ES-I3 (cell line): ENCODE measurements around the gene SIRPB2.

Source experiments
- H3K36me3 ChIP-seq: 2 replicates; pipeline ENCODE4 v1.6.1; 2013; ENCODE audit warnings: mild to moderate bottlenecking, low read length, control low read depth, moderate library complexity; ENCODE audit not compliant: insufficient read depth
- H3K4me1 ChIP-seq: 2 replicates; pipeline ENCODE4 v1.6.1; 2013; ENCODE audit warnings: mild to moderate bottlenecking, control low read depth, low read length; ENCODE audit not compliant: insufficient read depth
- H3K9ac ChIP-seq: 2 replicates; pipeline ENCODE4 v1.6.1; 2013; ENCODE audit warnings: low read depth, mild to moderate bottlenecking, low read length, moderate library complexity
- H3K9me3 ChIP-seq: 2 replicates; pipeline ENCODE4 v1.6.1; 2013; ENCODE audit warnings: mild to moderate bottlenecking, low read length, moderate library complexity; ENCODE audit not compliant: control insufficient read depth, insufficient read depth

SIRPB2 gene

DNA sequence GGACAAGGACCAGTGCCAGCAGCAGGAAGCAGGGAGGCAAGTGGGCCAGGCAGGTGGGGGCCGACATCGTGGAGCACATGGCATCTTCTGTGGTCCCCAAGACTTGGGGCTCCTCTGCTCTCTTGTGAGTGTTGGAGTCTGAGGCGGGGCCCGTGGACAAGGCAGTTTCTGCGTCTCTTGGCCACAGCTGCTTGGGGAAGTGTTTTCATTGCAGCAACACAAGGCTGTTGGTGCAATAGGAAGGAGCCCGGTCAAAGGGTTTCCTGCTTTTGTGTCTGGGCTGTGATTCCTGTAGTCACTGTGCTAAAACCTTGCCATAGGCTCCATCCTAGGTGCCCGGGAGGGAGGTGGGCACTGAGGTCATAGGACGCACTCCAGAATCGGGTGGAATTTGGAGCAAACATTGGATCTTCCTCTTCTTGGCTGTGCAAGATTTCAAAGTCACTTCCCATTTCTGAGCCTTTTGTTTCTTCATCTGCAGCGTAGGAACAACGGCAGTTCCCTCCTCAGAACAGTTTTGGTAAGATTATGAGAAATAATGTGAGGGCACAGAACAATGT, at the start of gene SIRPB2:
Gene SIRPB2, minus strand, starts transcription at position 140 of the 560 bp plus-strand sequence. Its CDS starts 61 bp downstream, at position 79.
- H3K9ac ChIP-seq, result no peak within 1 kb of the TSS
- no peaks in the 10 kb centered on the region for H3K9me3 ChIP-seq
- no peaks in the 10 kb centered on the region for H3K4me1 ChIP-seq
- no peaks in the 10 kb centered on the region for H3K36me3 ChIP-seq

GRCh38 chr20:1539816-1540419, 48.7 kb upstream of the SIRPB2 start:
- H3K36me3 ChIP-seq, result no peaks in the 10 kb centered on the region
- no peaks in the 10 kb centered on the region for H3K4me1 ChIP-seq
- H3K9ac ChIP-seq, result no peak overlapping the region
- no peaks in the 10 kb centered on the region for H3K9me3 ChIP-seq

GRCh38 chr20:1538655-1539054, 47.4 kb upstream of the SIRPB2 start:
- H3K4me1 ChIP-seq, result no peaks in the 10 kb centered on the region
- no peaks in the 10 kb centered on the region for H3K36me3 ChIP-seq
- no peak overlapping the region for H3K9ac ChIP-seq
- H3K9me3 ChIP-seq, result no peaks in the 10 kb centered on the region

GRCh38 chr20:1537731-1538058, 46.5 kb upstream of the SIRPB2 start:
- Histone ChIP-seq H3K9me3 (no peaks in the 10 kb centered on the region), H3K4me1 (no peaks in the 10 kb centered on the region), H3K9ac (no peak overlapping the region), H3K36me3 (no peaks in the 10 kb centered on the region)

- Histone ChIP-seq H3K4me1 (no peaks in the 10 kb centered on the region), H3K36me3 (no peaks in the 10 kb centered on the region), H3K9me3 (no peaks in the 10 kb centered on the region), H3K9ac (no peak overlapping the region)
Observed at GRCh38 chr20:1536893-1537730, 45.9 kb upstream of the SIRPB2 start.

DNA sequence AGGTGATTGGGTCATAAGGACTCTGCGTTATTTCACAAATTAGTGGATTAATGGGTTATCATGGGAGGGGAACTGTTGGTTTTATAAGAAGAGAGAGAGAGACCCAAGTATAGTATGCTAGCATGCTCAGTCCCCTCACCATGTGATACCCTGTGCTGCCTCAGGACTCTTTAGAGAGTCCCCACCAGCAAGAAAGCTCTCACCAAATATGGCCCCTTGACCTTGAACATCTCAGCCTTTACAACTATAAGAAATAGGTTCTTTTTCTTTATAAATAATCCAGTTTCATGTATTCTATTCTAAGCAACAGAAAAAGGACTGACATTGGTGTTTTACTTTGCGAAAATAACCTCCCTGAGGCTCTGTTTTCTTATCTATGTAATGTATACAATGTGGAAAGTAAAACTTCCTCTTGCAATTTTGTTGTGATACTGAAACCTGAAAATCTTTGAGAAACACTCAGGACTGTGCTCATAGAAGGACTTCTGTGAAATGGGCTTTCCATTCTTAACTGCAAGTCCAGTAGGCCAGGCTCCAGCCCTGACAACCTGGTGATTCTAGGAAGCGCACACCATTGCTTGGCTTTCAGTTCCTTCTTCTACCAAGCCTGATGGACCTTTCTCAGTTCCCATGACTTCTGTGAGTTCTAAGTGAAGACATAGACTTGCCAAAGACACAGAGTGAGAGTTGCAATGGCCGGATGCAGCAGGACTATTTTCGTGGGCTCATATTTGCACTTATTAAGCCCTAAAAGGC, 44.4 kb upstream of the SIRPB2 start:
- Histone ChIP-seq H3K9ac (no peak overlapping the region), H3K36me3 (no peaks in the 10 kb centered on the region), H3K9me3 (no peaks in the 10 kb centered on the region), H3K4me1 (no peaks in the 10 kb centered on the region)

DNA sequence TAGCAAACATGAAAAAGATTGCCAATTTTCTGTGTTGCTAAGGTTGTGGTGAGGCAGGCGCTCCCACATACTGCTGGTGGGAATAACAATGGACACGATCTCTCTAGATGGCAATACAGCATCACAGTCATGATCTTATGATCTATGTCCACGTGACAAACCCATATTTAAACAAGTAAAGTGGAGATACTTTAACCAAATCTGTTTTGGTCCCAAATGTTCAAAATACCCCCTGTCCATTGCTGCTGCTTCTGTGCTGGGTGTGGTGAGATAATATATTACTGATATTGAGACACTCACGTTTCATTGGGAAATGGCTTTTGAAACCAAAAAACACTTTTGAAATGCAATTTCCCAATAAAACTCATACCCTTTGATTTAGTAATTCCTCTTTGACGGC, 43.3 kb upstream of the SIRPB2 start:
- H3K4me1 ChIP-seq, result no peaks in the 10 kb centered on the region
- H3K9me3 ChIP-seq, result no peaks in the 10 kb centered on the region
- no peaks in the 10 kb centered on the region for H3K36me3 ChIP-seq
- H3K9ac ChIP-seq, result no peak overlapping the region

GRCh38 chr20:1533059-1533458, 41.8 kb upstream of the SIRPB2 start:
- H3K4me1 ChIP-seq, result no peaks in the 10 kb centered on the region
- H3K9ac ChIP-seq, result no peak overlapping the region
- H3K36me3 ChIP-seq, result no peaks in the 10 kb centered on the region
- H3K9me3 ChIP-seq, result no peaks in the 10 kb centered on the region

DNA sequence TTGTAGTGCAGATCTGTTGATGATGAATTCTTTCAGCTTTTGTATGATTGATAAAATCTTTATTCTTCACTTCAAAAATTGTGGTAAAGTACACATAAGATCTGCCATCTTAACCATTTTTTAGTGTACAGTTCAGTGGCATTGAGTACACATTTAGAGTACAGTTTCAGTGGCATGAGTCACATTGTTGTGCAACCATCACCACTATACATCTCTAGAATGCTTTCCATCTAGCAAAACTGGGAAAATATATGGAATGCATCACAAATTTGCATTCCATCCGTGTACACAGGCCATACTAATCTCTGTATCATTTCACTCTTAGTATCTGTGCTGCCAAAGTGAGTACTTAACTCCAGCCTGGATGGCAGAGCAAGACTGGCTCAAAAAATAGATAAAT, 37.6 kb upstream of the SIRPB2 start:
- Histone ChIP-seq H3K36me3 (no peaks in the 10 kb centered on the region), H3K9me3 (no peaks in the 10 kb centered on the region), H3K4me1 (no peaks in the 10 kb centered on the region), H3K9ac (no peak overlapping the region)

GRCh38 chr20:1527923-1528322, 36.7 kb upstream of the SIRPB2 start:
- Histone ChIP-seq H3K4me1 (no peaks in the 10 kb centered on the region), H3K9me3 (no peaks in the 10 kb centered on the region), H3K36me3 (no peaks in the 10 kb centered on the region), H3K9ac (no peak overlapping the region)

- no peaks in the 10 kb centered on the region for H3K36me3 ChIP-seq
- no peaks in the 10 kb centered on the region for H3K4me1 ChIP-seq
- H3K9me3 ChIP-seq, result no peaks in the 10 kb centered on the region
- no peak overlapping the region for H3K9ac ChIP-seq
Observed at GRCh38 chr20:1526896-1527295, 35.7 kb upstream of the SIRPB2 start.

DNA sequence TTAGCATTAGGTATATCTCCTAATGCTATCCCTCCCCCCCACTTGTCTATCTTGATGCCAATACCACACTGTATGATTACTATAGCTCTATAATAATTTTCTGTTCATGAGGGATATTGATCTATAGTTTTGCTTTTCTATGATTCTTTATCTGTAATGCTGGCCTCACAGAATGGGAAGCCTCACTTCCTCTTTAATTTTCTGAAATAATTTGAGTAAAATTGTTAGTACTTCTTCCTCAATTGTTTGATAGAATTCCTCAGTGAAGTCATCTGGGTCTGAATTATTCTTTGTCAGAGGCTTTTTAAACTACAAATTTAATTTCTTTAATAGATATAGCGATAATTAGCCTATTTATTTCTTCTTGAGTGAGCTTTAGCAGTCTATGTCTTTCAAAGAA, 35.1 kb upstream of the SIRPB2 start:
- Histone ChIP-seq H3K9ac (no peak overlapping the region), H3K36me3 (no peaks in the 10 kb centered on the region), H3K4me1 (no peaks in the 10 kb centered on the region), H3K9me3 (no peaks in the 10 kb centered on the region)

DNA sequence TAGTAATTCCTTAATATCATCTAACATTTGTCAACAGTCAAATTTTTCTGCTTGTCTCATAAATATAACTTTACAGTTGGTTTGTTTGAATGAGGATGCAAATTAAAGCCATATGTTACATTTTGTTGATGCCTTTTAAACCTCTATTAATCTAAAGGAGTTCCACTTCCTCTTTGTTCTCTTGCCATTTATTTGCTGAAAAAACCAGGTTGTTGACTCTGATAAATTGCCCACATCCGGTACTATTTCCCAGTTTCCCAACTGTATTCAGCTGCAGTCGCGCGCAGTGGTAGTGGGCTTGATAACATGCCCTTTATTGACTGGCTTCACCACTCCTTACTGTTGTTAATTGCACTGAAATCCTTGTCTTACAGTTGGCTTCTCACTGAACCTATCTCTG, 32.8 kb upstream of the SIRPB2 start:
- Histone ChIP-seq H3K9me3 (no peaks in the 10 kb centered on the region), H3K4me1 (no peaks in the 10 kb centered on the region), H3K9ac (no peak overlapping the region), H3K36me3 (no peaks in the 10 kb centered on the region)

GRCh38 chr20:1517010-1517409, 25.8 kb upstream of the SIRPB2 start:
- Histone ChIP-seq H3K4me1 (peaks cover 6% of the 10 kb centered on the region), H3K9ac (no peak overlapping the region), H3K36me3 (no peaks in the 10 kb centered on the region), H3K9me3 (no peaks in the 10 kb centered on the region)
